A673 (cell line): ENCODE measurements around the gene NHLRC2. TPM values are rescaled to one million over a fixed set of nuclear protein-coding genes. Genes with fewer than 3 reads are reported as not detected.

Experiments used
- BruUV-seq: library from RNA; stranded (reverse); fragments of 400-500 nt; replicated peaks from 2 replicates; lab custom pipeline; 2021; lab: Mats Ljungman, UMichigan
- CTCF ChIA-PET: fragments of 300-600 bp; sonication (Branson Sonifier 250); formaldehyde crosslinking; loops from one replicate; lab custom pipeline; 2022; ENCODE audit warnings: antibody characterized with exemption; lab: Charles Lee
- POLR2A ChIA-PET: fragments of 300-600 bp; sonication (Branson Sonifier 250); formaldehyde crosslinking; loops from one replicate; lab custom pipeline; 2022; ENCODE audit warnings: antibody characterized with exemption; ENCODE audit not compliant: low non-redundant PET; lab: Charles Lee
- DNase-seq: peaks from one replicate; pipeline ENCODE4 v3.0.0-alpha.2; 2015; ENCODE audit warnings: low spot score
- H3K27ac ChIP-seq: fragments of 200-600 bp; sonication (generic); 2 replicates; pipeline ENCODE4 v1.5.1; 2016; ENCODE audit warnings: mixed run types, low read depth, mild to moderate bottlenecking, mixed read lengths, antibody characterized with exemption, low read length; ENCODE audit not compliant: poor library complexity, severe bottlenecking
- H3K27me3 ChIP-seq: fragments of 200-600 bp; sonication (generic); replicated peaks from 2 replicates; pipeline ENCODE4 v1.6.1; 2017; ENCODE audit warnings: mixed run types, low read depth, mild to moderate bottlenecking, mixed read lengths, antibody characterized with exemption, low read length; ENCODE audit not compliant: insufficient read depth, poor library complexity
- H3K36me3 ChIP-seq: fragments of 200-600 bp; sonication (generic); 2 replicates; pipeline ENCODE4 v1.6.1; 2016; ENCODE audit warnings: mixed run types, mild to moderate bottlenecking, mixed read lengths, antibody characterized with exemption, low read length; ENCODE audit not compliant: insufficient read depth, poor library complexity, severe bottlenecking
- H3K4me1 ChIP-seq: fragments of 200-600 bp; sonication (generic); 2 replicates; pipeline ENCODE4 v1.6.1; 2017; ENCODE audit warnings: mixed run types, mild to moderate bottlenecking, mixed read lengths, antibody characterized with exemption, low read length; ENCODE audit not compliant: insufficient read depth, poor library complexity, severe bottlenecking
- H3K4me3 ChIP-seq: fragments of 200-600 bp; sonication (generic); 2 replicates; pipeline ENCODE4 v1.5.1; 2016; ENCODE audit warnings: low read depth, mixed run types, mild to moderate bottlenecking, mixed read lengths, low read length; ENCODE audit not compliant: poor library complexity, severe bottlenecking
- H3K9me3 ChIP-seq: fragments of 200-600 bp; sonication (generic); 2 replicates; pipeline ENCODE4 v1.6.1; 2016; ENCODE audit warnings: mixed run types, low read depth, mild to moderate bottlenecking, mixed read lengths, antibody characterized with exemption, low read length; ENCODE audit not compliant: poor library complexity, severe bottlenecking
- CTCF ChIP-seq: fragments of 300-800, 200-600 bp; sonication (generic); conservative IDR thresholded peaks from 2 replicates; pipeline ENCODE4 v1.5.1; 2017; ENCODE audit warnings: low read depth, mild to moderate bottlenecking, antibody characterized with exemption, low read length, moderate library complexity, mixed read lengths
- EZH2 ChIP-seq: fragments of 200-600 bp; sonication (generic); IDR thresholded peaks from 2 replicates; pipeline ENCODE4 v1.6.1; 2017; ENCODE audit warnings: borderline replicate concordance, low read depth, mild to moderate bottlenecking, mixed read lengths, antibody characterized with exemption, low read length; ENCODE audit not compliant: poor library complexity, severe bottlenecking
- intact Hi-C: fragments of 100-400 bp; cut with micrococcal nuclease; formaldehyde crosslinking; loops from one replicate; pipeline ENCODE4 v1.10.0; 2022; ENCODE audit not compliant: unreplicated experiment
- total RNA-seq: library from RNA; stranded (reverse); gene quantifications from 2 replicates; pipeline ENCODE4 v1.2.3, GENCODE V29; 2021

NHLRC2 gene
- total RNA-seq, 1 experiment from 2014 or later: 49.7 TPM

GRCh38 chr10:113924186-113924585, 69.7 kb downstream of the NHLRC2 start:
- POLR2A ChIA-PET: no interaction called here
- Histone ChIP-seq H3K27ac (no peak overlapping the region), H3K4me1 (peaks cover 20% of the 10 kb centered on the region), H3K4me3 (no peak overlapping the region), H3K36me3 (no peaks in the 10 kb centered on the region), H3K9me3 (peaks cover 9% of the 10 kb centered on the region), H3K27me3 (no peaks in the 10 kb centered on the region)
- intact Hi-C loops: no loop called here
- CTCF ChIA-PET: no interaction called here
- TF ChIP-seq CTCF (no peak), EZH2 (no peak)
- BruUV-seq: no TSS peak
- DNase-seq: no peak

GRCh38 chr10:113924664-113925063, 70.2 kb downstream of the NHLRC2 start:
- no peak for TF ChIP-seq CTCF
- TF ChIP-seq EZH2: no peak
- Histone ChIP-seq H3K4me1 (peaks cover 20% of the 10 kb centered on the region), H3K27ac (no peak overlapping the region), H3K9me3 (peaks cover 9% of the 10 kb centered on the region), H3K4me3 (no peak overlapping the region), H3K36me3 (no peaks in the 10 kb centered on the region), H3K27me3 (no peaks in the 10 kb centered on the region)
- ChIA-PET CTCF (no interaction called here), POLR2A (no interaction called here)
- intact Hi-C loops: no loop called here
- no peak for DNase-seq
- BruUV-seq: no TSS peak

- CTCF ChIA-PET: no interaction called here
Measured at GRCh38 chr10:113927440-113927839, 73.0 kb downstream of the NHLRC2 start.

More at GRCh38 chr10:113927440-113927839, 73.0 kb downstream of the NHLRC2 start:
- H3K4me1 ChIP-seq: no peaks in the 10 kb centered on the region
- no peaks in the 10 kb centered on the region for H3K36me3 ChIP-seq
- POLR2A ChIA-PET: no interaction called here
- no peaks in the 10 kb centered on the region for H3K27me3 ChIP-seq
- no TSS peak for BruUV-seq
- no peak overlapping the region for H3K4me3 ChIP-seq
- no peak overlapping the region for H3K27ac ChIP-seq
- DNase-seq: no peak
- intact Hi-C loops: no loop called here
- TF ChIP-seq CTCF (no peak), EZH2 (no peak)
- peaks cover 9% of the 10 kb centered on the region for H3K9me3 ChIP-seq
